HL-60 (cell line): ENCODE data around the gene C15orf61.

Experiments used
- DNase-seq, 2 experiments: peaks; one replicate each; pipeline ENCODE4 v3.0.0-alpha.2; 2010 to 2020; ENCODE audit warnings: low read depth in 1 of 2, low spot score in 1 of 2
- H3K27ac ChIP-seq: fragments of 250-450 bp; sonication (Bioruptor Pico); replicated peaks from 2 replicates; pipeline ENCODE4 v1.5.1; 2020; ENCODE audit warnings: mild to moderate bottlenecking, moderate library complexity
- H3K27me3 ChIP-seq: fragments of 250-450 bp; sonication (Bioruptor Pico); 2 replicates; pipeline ENCODE4 v1.5.1; 2021; ENCODE audit warnings: mild to moderate bottlenecking, moderate library complexity; ENCODE audit not compliant: insufficient read depth, poor library complexity, severe bottlenecking
- H3K4me3 ChIP-seq: replicated peaks from 2 replicates; pipeline ENCODE4 v1.5.1; 2011; ENCODE audit warnings: mild to moderate bottlenecking, control low read depth, low read length; ENCODE audit not compliant: insufficient read depth
- CTCF ChIP-seq: IDR thresholded peaks from one replicate; pipeline ENCODE4 v1.5.1; 2011; ENCODE audit warnings: low read length, control low read depth, inconsistent platforms; ENCODE audit not compliant: insufficient read depth
- GABPA ChIP-seq: IDR thresholded peaks from 2 replicates; pipeline ENCODE4 v1.6.1; 2012; ENCODE audit warnings: low read depth
- POLR2AphosphoS5 ChIP-seq: IDR thresholded peaks from 2 replicates; pipeline ENCODE4 v1.6.1; 2012; ENCODE audit warnings: low read depth
- SPI1 ChIP-seq: IDR thresholded peaks from 2 replicates; pipeline ENCODE4 v1.6.1; 2012; ENCODE audit warnings: low read depth, mild to moderate bottlenecking, borderline replicate concordance
- TF ChIP-seq, protein P1 (sequence below): IDR thresholded peaks from 2 replicates; pipeline ENCODE4 v1.6.1; 2012; ENCODE audit warnings: low read depth; ENCODE audit not compliant: insufficient replicate concordance

The C15orf61 gene

DNA sequence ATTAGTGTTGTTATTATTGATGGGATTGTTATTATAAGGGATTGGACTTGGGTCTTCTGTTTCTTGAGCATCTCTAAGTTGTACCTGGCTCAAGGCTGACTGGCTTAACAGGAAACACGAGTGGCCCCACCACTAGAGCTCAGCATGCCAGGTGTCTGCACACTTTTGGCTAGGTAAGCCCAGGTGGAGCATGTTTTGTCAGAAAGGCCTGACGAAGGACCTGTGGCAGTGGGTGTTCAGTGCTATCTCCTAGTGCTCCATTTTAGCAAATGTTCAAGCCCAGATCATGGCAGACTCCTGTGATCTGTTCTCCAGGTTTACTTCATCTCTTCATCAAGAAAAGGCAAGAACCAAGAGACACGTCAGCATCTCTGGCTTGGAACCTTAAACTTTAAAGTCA is 24.9 kb downstream of the C15orf61 start:
- H3K27me3 ChIP-seq: no peaks in the 10 kb centered on the region
- DNase-seq: no peak
- H3K4me3 ChIP-seq: no peak overlapping the region
- TF ChIP-seq CTCF: no peak
- no peak for TF ChIP-seq POLR2AphosphoS5
- TF ChIP-seq, protein P1, sequence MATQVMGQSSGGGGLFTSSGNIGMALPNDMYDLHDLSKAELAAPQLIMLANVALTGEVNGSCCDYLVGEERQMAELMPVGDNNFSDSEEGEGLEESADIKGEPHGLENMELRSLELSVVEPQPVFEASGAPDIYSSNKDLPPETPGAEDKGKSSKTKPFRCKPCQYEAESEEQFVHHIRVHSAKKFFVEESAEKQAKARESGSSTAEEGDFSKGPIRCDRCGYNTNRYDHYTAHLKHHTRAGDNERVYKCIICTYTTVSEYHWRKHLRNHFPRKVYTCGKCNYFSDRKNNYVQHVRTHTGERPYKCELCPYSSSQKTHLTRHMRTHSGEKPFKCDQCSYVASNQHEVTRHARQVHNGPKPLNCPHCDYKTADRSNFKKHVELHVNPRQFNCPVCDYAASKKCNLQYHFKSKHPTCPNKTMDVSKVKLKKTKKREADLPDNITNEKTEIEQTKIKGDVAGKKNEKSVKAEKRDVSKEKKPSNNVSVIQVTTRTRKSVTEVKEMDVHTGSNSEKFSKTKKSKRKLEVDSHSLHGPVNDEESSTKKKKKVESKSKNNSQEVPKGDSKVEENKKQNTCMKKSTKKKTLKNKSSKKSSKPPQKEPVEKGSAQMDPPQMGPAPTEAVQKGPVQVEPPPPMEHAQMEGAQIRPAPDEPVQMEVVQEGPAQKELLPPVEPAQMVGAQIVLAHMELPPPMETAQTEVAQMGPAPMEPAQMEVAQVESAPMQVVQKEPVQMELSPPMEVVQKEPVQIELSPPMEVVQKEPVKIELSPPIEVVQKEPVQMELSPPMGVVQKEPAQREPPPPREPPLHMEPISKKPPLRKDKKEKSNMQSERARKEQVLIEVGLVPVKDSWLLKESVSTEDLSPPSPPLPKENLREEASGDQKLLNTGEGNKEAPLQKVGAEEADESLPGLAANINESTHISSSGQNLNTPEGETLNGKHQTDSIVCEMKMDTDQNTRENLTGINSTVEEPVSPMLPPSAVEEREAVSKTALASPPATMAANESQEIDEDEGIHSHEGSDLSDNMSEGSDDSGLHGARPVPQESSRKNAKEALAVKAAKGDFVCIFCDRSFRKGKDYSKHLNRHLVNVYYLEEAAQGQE: no peak
- TF ChIP-seq GABPA: no peak
- no peak for TF ChIP-seq SPI1
- no peak overlapping the region for H3K27ac ChIP-seq

DNA sequence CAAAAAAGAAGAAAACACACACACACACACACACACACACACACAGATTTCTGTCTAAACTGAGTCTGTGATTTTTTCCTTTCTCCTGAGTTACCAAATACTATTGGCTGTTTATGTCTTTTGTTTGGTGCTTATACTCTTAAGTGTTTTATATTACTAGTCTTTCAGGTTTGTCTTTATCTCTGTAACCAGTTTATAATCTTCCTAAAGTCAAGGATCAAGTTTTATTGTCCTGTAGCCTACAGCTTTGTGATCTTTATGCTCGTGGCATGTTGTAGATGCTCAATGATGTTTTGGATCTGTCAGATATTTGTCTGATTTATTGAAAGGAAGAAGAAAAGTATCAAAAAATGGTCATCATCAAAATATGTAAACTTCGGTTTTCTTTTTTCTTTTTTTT is 26.1 kb downstream of the C15orf61 start:
- Histone ChIP-seq H3K27ac (no peak overlapping the region), H3K27me3 (no peaks in the 10 kb centered on the region), H3K4me3 (no peak overlapping the region)
- TF ChIP-seq SPI1 (no peak), POLR2AphosphoS5 (no peak), CTCF (no peak), GABPA (no peak)
- TF ChIP-seq, protein P1: no peak
- DNase-seq: no peak

DNA sequence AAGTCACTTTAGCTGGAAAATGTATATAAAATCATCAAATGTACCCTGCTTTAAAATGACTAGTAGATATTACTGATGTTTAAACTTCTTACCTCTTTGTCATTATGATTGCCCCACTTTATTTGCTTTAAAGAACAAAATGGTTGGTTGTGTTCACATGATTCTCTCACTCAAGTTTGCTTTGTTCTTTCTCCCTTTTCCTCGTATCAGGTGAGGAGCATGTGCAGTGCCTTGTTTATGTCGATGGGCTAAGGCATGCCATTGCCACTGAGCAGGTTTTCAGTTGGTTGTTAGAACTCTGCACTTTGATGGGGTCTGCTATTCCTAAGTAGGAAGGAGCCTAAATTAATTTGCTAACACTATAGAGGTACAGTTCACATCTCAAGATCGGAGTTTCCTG is 26.9 kb downstream of the C15orf61 start:
- no peak for DNase-seq
- TF ChIP-seq, protein P1: no peak
- TF ChIP-seq SPI1: no peak
- no peak for TF ChIP-seq GABPA
- no peak for TF ChIP-seq POLR2AphosphoS5
- no peak for TF ChIP-seq CTCF
- Histone ChIP-seq H3K27me3 (no peaks in the 10 kb centered on the region), H3K27ac (no peak overlapping the region), H3K4me3 (no peak overlapping the region)
